HFFc6 (cell line): ENCODE results near the gene RANBP1. TPM values are rescaled to one million over a fixed set of nuclear protein-coding genes. Genes with fewer than 3 reads are reported as not detected.
A peak's percentile ranks its signal among the peaks of the same experiment; 100 is the strongest.

Experiments
- DNase-seq: peaks from one replicate; pipeline ENCODE4 v3.0.0-alpha.2; 2018
- H3K27ac Mint-ChIP-seq: 2 replicates; pipeline ENCODE4 v1.8.0; 2020; ENCODE audit warnings: mild to moderate bottlenecking, mixed read lengths
- H3K27me3 Mint-ChIP-seq: 2 replicates; pipeline ENCODE4 v1.8.0; 2021; ENCODE audit warnings: mild to moderate bottlenecking, moderate library complexity, mixed read lengths; ENCODE audit not compliant: insufficient read depth
- H3K36me3 Mint-ChIP-seq: 2 replicates; pipeline ENCODE4 v1.8.0; 2021; ENCODE audit warnings: low read depth, mixed read lengths
- H3K4me1 Mint-ChIP-seq: 2 replicates; pipeline ENCODE4 v1.8.0; 2020; ENCODE audit warnings: low read depth, mixed read lengths
- H3K4me3 Mint-ChIP-seq: 2 replicates; pipeline ENCODE4 v1.8.0; 2020; ENCODE audit warnings: mild to moderate bottlenecking, moderate library complexity, mixed read lengths
- H3K9me3 Mint-ChIP-seq: 2 replicates; pipeline ENCODE4 v1.8.0; 2020; ENCODE audit warnings: mild to moderate bottlenecking, mixed read lengths
- total RNA-seq, 6 experiments: library from RNA; stranded (reverse); fragmentation: NEBNext Ultra II Directional; extraction: Animal tissue kit (Norgen Biotek cat#: 25700); gene quantifications; 2 replicates in 1 of 6; 3 replicates in 5 of 6; pipeline ENCODE4 v1.2.3, GENCODE V29; 2021
- TF ChIP-seq, protein P1 (sequence below): fragments of 200-600 bp; sonication (generic); IDR thresholded peaks from 2 replicates; pipeline ENCODE4 v1.5.0; 2021; ENCODE audit warnings: antibody characterized with exemption, mild to moderate bottlenecking

The RANBP1 gene
- total RNA-seq, 6 experiments from 2014 or later: 177 to 231 (median 226) TPM

DNA sequence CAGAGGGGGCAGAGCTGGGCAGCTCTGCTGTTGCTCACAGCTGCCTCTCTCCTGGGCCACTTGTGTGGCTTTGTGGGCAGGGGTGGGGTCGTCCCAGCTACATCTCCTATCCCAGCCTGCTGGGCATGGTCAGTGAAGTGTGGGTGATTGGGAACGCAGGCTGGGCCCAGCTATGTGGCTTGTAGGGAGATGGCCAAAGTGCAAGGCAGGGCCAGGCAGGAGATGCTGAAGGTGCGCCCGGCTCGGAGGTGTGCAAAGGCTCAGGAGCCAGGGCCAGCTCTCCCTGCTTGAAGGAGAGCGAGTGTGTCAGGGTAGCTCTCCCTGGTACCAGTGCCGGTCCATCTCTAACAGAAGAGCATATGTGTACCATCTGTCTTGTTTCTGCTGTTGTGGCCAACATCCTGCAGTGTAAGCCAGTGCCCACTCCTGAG is 8.4 kb upstream of the RANBP1 start:
- no peak for DNase-seq
- peaks cover 1% of the 10 kb centered on the region; the same call in 1 of the 2 replicates for H3K27me3 Mint-ChIP-seq
- no peaks in the 10 kb centered on the region for H3K4me1 Mint-ChIP-seq
- no peak overlapping the region; the same call in 1 of the 2 replicates for H3K27ac Mint-ChIP-seq
- H3K9me3 Mint-ChIP-seq: no peaks in the 10 kb centered on the region
- TF ChIP-seq, protein P1, sequence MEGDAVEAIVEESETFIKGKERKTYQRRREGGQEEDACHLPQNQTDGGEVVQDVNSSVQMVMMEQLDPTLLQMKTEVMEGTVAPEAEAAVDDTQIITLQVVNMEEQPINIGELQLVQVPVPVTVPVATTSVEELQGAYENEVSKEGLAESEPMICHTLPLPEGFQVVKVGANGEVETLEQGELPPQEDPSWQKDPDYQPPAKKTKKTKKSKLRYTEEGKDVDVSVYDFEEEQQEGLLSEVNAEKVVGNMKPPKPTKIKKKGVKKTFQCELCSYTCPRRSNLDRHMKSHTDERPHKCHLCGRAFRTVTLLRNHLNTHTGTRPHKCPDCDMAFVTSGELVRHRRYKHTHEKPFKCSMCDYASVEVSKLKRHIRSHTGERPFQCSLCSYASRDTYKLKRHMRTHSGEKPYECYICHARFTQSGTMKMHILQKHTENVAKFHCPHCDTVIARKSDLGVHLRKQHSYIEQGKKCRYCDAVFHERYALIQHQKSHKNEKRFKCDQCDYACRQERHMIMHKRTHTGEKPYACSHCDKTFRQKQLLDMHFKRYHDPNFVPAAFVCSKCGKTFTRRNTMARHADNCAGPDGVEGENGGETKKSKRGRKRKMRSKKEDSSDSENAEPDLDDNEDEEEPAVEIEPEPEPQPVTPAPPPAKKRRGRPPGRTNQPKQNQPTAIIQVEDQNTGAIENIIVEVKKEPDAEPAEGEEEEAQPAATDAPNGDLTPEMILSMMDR: no peak
- H3K4me3 Mint-ChIP-seq: no peak overlapping the region
- peaks cover 9% of the 10 kb centered on the region; the same call in 1 of the 2 replicates for H3K36me3 Mint-ChIP-seq

DNA sequence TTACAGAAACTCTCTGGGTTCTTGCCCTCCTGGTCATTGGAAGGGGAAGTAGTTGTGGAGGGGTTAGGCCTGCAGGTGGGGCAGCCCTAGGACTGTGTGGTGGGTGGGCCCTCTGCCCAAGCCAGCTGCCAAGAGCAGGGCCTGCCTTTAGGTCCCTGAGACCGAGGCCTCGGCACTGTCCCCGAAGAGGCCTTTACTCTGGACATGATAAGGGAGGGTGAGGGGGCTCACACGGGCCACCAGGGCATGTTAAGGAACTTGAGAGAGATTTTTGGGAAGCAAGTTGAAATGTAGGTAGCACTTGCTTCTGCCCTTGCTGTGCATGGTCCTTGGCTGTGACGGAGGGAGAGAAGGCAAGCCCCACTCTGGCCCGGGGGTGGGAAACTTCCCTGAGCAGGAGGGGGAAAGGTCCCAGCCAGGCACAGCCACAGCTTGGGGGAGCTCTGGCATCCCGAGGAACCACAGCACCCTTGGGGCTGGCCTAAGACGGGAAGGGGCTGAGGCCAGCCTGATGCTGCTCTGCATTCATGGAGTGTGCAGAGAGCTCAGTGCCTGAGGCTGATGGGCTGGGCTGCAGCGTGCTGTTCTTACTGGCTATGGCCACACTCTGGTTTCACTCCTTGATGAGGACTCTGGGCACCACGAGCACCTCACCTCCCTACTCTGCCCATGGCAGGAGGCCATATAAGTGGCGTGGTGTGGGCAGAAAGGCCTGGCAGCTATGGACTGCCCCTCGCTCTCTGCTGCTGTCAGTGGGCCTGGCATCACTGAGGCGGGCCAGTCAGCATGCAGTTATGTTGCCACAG is 7.8 kb upstream of the RANBP1 start:
- Mint-ChIP-seq H3K4me1 (no peaks in the 10 kb centered on the region), H3K27ac (no peak overlapping the region; the same call in 1 of the 2 replicates), H3K36me3 (peaks cover 9% of the 10 kb centered on the region; the same call in 1 of the 2 replicates), H3K9me3 (no peaks in the 10 kb centered on the region), H3K27me3 (peaks cover 1% of the 10 kb centered on the region; the same call in 1 of the 2 replicates), H3K4me3 (no peak overlapping the region)
- no peak for DNase-seq
- TF ChIP-seq, protein P1: no peak

DNA sequence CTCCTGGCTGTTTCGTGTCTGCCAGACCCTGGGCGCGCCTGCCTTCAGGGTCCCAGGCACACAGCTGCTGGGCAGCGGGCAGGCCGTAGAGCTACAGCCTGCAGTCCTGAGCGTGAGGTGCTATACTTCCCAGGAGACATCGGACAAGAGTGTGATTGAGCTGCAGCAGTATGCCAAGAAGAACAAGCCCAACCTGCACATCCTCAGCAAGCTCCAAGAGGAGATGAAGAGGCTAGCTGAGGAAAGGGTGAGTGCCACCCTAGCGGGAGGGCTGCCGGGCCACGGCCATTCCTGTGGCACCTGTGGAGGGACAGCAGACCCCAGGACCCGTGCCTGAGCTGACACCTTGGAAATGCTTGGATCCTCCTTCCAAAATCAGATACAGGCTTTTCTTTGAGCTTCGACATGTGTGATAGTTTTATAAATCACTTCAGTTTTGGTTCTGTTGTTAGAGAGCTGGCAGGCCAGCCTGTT is 7.1 kb upstream of the RANBP1 start:
- DNase-seq: no peak
- TF ChIP-seq, protein P1: no peak
- H3K27ac Mint-ChIP-seq: no peak overlapping the region
- no peaks in the 10 kb centered on the region for H3K4me1 Mint-ChIP-seq
- no peaks in the 10 kb centered on the region for H3K9me3 Mint-ChIP-seq
- peaks cover 9% of the 10 kb centered on the region; the same call in 1 of the 2 replicates for H3K36me3 Mint-ChIP-seq
- peaks cover 1% of the 10 kb centered on the region; the same call in 1 of the 2 replicates for H3K27me3 Mint-ChIP-seq
- no peak overlapping the region for H3K4me3 Mint-ChIP-seq

DNA sequence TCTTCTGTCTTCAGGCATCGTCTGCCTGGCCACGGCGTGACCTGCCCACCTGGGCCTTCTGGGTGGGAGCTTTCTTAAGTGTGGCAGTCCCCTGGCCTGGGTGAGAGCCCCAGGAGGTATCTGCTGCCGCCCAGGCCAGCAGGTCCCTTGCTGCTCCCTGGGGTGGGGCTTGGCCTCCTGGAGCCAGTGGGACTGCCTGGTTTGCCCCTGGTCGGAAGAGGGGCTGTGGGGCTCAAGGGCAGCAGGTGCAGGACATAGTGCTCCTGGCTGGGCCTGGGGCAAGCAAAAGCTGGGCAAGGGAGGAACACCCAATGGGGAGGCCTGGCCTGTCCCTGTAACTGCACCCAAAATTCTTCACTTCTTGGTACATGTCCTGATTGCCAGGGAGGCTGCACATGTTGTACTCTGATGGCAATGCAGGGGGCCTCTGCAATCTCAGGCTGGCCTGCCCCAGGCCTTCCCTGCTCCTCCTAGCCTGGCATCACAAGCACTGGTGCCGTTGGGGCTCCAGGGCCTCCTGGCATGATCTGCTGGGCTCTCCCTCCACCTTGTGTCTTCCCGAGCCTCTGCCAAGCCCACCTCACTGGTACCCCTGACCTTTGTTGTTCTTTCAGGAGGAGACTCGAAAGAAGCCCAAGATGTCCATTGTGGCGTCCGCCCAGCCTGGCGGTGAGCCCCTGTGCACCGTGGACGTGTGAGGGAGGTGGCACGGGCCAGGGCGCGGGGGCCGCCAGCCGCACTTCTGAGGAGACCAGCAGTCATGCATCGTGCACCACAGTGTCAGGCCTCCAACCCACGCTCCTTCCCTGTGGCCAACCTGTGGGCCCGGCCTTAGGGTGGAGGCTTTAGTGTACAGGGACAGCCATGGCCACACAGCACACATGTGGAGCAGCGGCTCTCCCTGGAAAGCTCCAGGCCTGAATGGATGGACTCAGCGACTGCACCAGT is 6.2 kb upstream of the RANBP1 start:
- TF ChIP-seq, protein P1: no peak
- H3K36me3 Mint-ChIP-seq: peaks cover 9% of the 10 kb centered on the region; the same call in 1 of the 2 replicates
- no peaks in the 10 kb centered on the region for H3K9me3 Mint-ChIP-seq
- no peak overlapping the region for H3K27ac Mint-ChIP-seq
- H3K27me3 Mint-ChIP-seq: peaks cover 1% of the 10 kb centered on the region; the same call in 1 of the 2 replicates
- H3K4me1 Mint-ChIP-seq: no peaks in the 10 kb centered on the region
- H3K4me3 Mint-ChIP-seq: no peak overlapping the region
- DNase-seq: no peak

DNA sequence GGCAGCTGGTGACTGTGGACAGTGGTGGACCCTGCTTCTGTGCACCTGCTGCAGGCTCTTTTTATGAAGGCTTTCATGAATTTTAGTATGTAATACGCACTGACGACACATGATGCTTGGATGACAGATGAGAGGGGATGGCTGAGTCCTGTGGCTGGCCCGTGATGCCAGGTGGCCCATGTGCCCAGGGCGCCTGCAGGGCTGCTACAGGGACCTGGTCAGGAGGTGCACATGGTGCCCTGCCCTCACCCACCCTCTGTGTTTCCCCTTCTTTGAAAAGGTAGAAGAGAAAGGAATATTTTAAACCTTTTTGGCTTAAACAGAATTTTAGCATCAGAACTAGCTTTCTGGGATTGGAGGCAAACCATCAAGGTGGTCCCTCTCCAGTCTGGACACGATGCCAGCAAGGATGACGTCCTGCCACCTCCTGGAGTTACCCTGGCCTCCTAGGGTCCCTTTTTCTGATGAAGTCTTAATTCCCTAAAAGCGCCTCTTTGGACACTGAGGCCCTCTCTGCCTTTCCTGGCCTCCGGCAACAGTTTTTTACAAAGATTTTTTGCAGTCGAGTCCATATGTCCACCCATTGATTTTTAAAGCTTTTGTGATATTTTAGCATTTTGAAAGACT is 5.4 kb upstream of the RANBP1 start:
- Mint-ChIP-seq H3K4me3 (no peak overlapping the region), H3K9me3 (no peaks in the 10 kb centered on the region), H3K27me3 (peaks cover 4% of the 10 kb centered on the region), H3K4me1 (peaks cover 4% of the 10 kb centered on the region), H3K36me3 (peaks cover 14% of the 10 kb centered on the region), H3K27ac (peak overlapping the region; percentile 36)
- TF ChIP-seq, protein P1: no peak
- DNase-seq: no peak
